GM12864 (cell line): ENCODE results near the gene ZXDC.

Experiments used
- DNase-seq: peaks from one replicate; pipeline ENCODE4 v3.0.0-alpha.2; 2011; ENCODE audit warnings: low read depth
- H3K4me3 ChIP-seq: 2 replicates; pipeline ENCODE4 v1.5.1; 2011; ENCODE audit warnings: mild to moderate bottlenecking, low read depth, low read length, control low read depth
- TF ChIP-seq, protein P1 (sequence below): IDR thresholded peaks from 2 replicates; pipeline ENCODE4 v1.5.1; 2011; ENCODE audit warnings: low read depth, mild to moderate bottlenecking, moderate library complexity, low read length, control low read depth, inconsistent platforms; ENCODE audit errors: missing control alignments

Gene ZXDC

GRCh38 chr3:126466886-126467610, 8.6 kb downstream of the ZXDC start:
- H3K4me3 ChIP-seq, result no peak overlapping the region
- TF ChIP-seq, protein P1, sequence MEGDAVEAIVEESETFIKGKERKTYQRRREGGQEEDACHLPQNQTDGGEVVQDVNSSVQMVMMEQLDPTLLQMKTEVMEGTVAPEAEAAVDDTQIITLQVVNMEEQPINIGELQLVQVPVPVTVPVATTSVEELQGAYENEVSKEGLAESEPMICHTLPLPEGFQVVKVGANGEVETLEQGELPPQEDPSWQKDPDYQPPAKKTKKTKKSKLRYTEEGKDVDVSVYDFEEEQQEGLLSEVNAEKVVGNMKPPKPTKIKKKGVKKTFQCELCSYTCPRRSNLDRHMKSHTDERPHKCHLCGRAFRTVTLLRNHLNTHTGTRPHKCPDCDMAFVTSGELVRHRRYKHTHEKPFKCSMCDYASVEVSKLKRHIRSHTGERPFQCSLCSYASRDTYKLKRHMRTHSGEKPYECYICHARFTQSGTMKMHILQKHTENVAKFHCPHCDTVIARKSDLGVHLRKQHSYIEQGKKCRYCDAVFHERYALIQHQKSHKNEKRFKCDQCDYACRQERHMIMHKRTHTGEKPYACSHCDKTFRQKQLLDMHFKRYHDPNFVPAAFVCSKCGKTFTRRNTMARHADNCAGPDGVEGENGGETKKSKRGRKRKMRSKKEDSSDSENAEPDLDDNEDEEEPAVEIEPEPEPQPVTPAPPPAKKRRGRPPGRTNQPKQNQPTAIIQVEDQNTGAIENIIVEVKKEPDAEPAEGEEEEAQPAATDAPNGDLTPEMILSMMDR, result no peak
- no peak for DNase-seq

DNA sequence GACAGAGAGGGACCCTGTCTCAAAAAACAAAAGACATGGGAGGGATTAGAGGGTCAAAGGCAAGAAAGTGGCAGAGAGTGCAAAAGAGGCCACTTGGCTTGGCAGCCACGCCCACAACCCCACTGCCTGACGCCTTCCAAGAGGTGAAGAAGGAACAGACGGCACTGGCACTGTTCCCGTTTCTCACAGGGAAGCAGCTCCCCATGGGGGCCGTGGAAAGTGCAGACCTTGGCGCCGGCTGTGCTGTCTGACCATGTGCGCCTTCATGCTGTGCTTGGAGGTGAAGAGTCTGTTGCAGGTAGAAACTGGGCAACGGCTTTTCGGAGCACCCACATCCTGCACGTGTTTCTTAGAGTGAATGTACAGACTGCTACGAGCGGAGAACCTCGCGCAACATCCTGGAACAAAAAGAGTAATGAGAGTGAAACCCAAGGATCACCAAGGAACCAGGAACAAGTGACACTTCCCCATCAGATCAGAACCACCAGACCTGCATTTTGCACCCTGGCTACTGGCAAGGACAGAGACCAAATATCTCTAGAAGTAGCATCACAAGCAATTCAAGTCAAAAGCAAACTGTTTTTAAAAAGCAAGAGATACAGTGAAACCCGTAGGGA, 9.7 kb downstream of the ZXDC start:
- DNase-seq, result no peak
- TF ChIP-seq, protein P1, result no peak
- H3K4me3 ChIP-seq, result no peak overlapping the region

DNA sequence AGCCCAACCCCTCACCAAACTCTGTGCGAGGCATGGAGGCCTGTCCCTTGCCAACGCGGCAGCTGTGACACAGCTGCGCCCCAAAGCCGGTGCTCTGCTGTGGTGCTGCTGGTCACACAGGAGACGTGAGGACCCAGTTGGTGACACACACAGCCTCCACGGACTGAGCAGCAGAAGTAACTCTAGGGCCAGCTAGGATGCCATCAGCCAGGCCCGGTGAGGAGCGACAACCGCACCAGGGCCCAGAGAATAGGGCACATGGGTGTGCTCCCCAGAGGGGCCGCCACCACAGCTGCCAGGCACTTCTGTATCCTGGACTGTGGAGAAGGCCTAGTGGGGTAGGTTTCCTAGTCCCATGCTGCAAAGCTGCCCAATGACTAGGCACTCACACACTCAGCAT, 10.7 kb downstream of the ZXDC start:
- TF ChIP-seq, protein P1, result no peak
- DNase-seq, result no peak
- H3K4me3 ChIP-seq, result no peak overlapping the region

GRCh38 chr3:126464494-126464893, 11.2 kb downstream of the ZXDC start:
- H3K4me3 ChIP-seq, result no peak overlapping the region
- TF ChIP-seq, protein P1, result no peak
- DNase-seq, result no peak

DNA sequence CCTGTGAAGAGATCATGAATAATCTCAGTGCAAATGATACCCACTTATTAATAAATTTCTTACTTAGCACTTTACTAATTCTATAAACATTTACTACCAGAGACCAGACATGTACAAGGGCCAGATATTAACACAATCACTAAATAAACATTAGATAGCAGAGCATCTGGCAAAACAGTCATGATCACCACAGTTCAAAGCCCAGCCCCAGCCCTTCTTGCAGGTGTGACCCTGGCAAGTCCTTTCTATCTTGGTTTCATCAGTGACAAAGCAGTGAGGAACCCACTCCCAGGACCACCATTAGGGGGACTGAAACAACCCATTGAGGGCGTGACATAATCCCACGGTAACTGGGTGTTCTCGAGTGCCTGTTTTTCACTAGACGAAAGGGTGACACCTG, 11.6 kb downstream of the ZXDC start:
- no peak for DNase-seq
- TF ChIP-seq, protein P1, result no peak

GRCh38 chr3:126463521-126463920, 12.2 kb downstream of the ZXDC start:
- no peak overlapping the region for H3K4me3 ChIP-seq
- DNase-seq, result no peak
- TF ChIP-seq, protein P1, result no peak

More for the DNA sequence above, 11.6 kb downstream of the ZXDC start:
- H3K4me3 ChIP-seq, result no peak overlapping the region
